KOPT-K1 (cell line): ENCODE results near the gene STUB1.
A peak's percentile ranks its signal among the peaks of the same experiment; 100 is the strongest.

Source experiments
- H3K27ac ChIP-seq: fragments of 200-600 bp; sonication (generic); 2 replicates; pipeline ENCODE4 v1.5.1; 2016; ENCODE audit warnings: antibody characterized with exemption, mild to moderate bottlenecking, low read depth, low read length; ENCODE audit not compliant: poor library complexity, severe bottlenecking
- H3K36me3 ChIP-seq: fragments of 200-600 bp; sonication (generic); 2 replicates; pipeline ENCODE4 v1.5.1; 2017; ENCODE audit warnings: antibody characterized with exemption, mild to moderate bottlenecking, low read length, moderate library complexity; ENCODE audit not compliant: insufficient read depth
- H3K9me3 ChIP-seq: fragments of 200-600 bp; sonication (generic); 2 replicates; pipeline ENCODE4 v1.5.1; 2017; ENCODE audit warnings: antibody characterized with exemption, low read length, mild to moderate bottlenecking; ENCODE audit not compliant: insufficient read depth, poor library complexity, severe bottlenecking

Gene STUB1

DNA sequence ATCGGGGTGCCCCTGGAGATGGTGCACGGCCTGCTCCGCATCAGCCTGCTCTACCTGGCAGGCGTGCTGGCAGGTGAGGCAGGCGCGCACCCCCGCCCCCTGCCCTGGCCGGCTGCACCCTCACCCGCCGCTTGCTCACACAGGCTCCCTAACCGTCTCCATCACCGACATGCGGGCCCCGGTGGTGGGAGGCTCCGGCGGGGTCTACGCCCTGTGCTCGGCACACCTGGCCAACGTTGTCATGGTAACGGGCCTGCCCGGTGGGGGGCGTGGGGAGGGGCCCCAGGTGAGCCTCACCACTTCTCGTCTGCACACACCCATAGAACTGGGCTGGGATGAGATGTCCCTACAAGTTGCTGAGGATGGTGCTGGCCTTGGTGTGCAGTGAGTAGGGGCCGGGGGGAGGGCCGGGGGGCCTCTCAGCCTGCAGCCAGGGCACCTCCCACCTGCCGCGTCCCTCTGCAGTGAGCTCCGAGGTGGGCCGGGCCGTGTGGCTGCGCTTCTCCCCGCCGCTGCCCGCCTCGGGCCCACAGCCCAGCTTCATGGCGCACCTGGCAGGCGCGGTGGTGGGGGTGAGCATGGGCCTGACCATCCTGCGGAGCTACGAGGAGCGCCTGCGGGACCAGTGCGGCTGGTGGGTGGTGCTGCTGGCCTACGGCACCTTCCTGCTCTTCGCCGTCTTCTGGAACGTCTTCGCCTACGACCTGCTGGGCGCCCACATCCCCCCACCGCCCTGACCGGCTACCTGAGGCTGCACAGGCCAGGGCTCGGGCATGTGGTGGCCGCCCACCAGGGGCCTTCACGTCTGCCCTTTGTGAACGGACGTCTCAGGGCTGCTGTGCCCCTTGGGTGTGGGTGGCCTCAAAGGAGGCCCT is 2.7 kb upstream of the STUB1 start:
- peaks cover 46% of the 10 kb centered on the region for H3K36me3 ChIP-seq
- H3K27ac ChIP-seq: no peak overlapping the region
- no peaks in the 10 kb centered on the region for H3K9me3 ChIP-seq

DNA sequence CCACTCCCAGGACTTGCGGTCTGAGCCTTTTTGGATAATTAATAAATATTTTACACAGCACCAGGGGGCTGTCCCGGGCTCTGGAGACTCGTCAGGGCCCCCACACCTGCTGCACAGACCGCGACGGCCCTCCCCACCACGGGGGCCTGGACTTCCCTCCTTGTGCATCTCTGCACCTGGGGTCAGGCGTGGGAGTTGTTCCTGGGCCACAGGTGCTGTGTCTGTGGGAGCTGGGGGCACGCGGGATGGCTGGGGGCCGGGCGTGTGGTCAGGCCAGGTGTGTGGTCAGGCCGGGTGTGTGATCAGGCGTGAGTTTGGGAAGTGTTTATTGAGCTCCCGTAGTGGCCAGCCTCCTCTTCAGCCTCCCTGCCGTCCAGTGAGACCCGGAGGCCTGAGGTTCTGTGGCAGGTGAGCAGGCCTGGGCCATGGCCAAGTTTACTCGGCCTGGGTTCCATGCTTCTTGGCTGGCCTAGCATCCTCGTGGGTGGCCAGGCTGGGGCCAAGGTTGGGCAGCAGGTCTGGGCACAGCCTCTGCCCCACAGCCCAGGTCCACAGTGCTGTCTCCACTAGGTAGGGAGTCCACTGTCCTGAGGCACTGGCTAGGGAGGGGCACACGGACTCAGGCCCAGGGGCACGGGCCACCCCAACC is 1.9 kb upstream of the STUB1 start:
- peaks cover 46% of the 10 kb centered on the region for H3K36me3 ChIP-seq
- no peak overlapping the region for H3K27ac ChIP-seq
- H3K9me3 ChIP-seq: no peaks in the 10 kb centered on the region

DNA sequence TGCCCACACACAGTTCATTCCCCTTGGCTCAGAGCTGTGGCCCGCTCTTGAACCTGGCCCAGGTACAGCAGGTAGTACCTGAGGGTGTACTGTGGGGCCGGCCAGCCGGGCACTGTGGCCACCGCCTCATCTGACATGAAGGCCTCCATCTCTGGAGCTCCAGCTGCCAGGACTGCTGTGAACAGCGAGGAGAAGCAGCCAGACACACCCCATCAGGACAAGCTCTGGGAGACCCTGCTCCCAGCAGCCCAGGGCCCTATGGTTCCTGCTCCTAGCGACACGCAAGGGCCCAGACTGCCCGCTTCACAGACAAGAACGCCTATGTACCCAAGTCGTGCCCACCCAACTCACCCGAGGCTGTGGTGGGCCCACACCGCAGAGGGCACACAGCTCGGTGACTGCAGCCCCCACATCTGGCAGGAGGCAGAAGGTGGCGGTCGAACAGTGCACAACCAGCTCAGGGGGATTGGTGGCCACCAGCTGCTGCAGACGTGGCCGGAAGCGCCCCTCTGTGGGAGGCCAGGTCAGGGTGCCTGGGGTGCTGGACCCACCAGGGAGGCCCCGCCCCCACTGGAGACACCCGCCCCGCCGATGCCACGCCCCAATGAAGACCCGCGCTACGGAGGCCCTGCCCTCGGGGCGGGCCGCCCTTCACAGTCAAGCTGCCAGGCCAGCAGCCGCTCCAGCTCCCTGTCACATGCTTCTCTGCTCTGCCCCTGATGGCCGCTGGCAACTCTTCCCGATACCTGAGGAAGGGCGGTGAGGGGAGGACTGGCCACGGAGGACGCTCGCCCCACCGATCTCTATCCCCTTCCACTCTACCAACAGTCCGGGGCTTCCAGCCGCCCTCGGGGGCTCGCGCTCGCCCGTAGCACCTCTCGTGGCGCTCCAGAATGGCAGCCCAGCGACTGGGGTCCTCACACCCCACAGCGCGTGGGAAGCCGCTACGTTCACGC is 1.1 kb upstream of the STUB1 start:
- Histone ChIP-seq H3K9me3 (no peaks in the 10 kb centered on the region), H3K36me3 (peaks cover 39% of the 10 kb centered on the region), H3K27ac (no peak overlapping the region)

DNA sequence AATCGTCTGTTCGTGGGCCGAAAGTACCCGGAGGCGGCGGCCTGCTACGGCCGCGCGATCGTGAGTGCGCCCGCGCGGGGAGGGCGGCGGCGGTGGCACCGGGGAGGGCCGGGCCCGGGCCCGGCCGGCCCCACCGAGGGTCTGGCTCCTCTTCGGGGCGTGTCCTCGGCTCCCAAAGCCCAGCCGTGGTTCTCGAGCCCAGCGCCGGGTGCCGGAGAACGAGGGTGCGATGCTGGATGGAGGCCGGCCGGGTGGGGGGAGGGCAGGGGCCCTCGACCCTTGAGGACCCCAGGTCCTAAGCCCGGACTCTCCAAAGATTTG is 375 bp downstream of the STUB1 start:
- Histone ChIP-seq H3K27ac (peak overlapping the region; percentile 72), H3K36me3 (peaks cover 35% of the 10 kb centered on the region), H3K9me3 (no peaks in the 10 kb centered on the region)

DNA sequence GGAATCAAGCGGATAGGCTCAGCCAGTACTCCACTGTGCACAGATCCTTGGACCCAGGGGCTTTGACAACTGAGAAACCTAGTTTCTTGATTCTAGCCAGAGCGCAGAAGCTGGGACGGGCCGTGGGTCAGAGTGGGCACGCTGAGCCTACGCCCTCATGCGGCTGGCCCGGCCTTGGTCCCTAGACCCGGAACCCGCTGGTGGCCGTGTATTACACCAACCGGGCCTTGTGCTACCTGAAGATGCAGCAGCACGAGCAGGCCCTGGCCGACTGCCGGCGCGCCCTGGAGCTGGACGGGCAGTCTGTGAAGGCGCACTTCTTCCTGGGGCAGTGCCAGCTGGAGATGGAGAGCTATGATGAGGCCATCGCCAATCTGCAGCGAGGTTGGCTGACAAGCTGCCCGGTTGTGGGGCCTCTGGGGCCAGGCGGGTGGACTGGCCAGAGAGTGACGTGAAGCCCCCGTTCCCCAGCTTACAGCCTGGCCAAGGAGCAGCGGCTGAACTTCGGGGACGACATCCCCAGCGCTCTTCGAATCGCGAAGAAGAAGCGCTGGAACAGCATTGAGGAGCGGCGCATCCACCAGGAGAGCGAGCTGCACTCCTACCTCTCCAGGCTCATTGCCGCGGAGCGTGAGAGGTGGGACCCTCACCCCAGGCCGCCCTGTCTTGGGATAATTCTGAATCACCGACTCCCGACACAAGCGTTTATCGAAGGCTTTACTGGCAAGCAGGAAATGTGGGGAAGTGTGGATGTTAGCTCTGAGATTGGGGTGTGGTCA is 946 bp downstream of the STUB1 start:
- H3K9me3 ChIP-seq: no peaks in the 10 kb centered on the region
- peak overlapping the region; percentile 72 for H3K27ac ChIP-seq
- H3K36me3 ChIP-seq: peaks cover 41% of the 10 kb centered on the region

DNA sequence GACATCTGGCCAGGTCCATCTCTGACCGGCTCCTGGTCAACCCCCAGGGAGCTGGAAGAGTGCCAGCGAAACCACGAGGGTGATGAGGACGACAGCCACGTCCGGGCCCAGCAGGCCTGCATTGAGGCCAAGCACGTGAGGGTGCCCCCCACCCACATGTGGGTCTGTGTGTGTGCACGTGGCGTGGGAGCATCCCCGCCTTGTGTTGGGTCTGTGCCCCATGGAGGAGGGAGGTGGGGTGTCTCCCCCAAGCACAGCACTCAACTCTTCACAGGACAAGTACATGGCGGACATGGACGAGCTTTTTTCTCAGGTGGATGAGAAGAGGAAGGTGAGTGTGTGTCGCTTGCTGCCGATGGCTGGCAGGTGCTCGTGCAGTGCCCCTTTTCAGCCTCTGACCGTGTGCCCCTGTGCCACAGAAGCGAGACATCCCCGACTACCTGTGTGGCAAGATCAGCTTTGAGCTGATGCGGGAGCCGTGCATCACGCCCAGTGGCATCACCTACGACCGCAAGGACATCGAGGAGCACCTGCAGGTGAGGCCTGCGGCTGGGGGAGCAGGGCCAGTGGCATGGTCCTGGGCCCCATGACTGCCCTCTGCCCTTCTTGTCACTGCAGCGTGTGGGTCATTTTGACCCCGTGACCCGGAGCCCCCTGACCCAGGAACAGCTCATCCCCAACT is 1.7 kb downstream of the STUB1 start:
- Histone ChIP-seq H3K36me3 (peaks cover 45% of the 10 kb centered on the region), H3K9me3 (no peaks in the 10 kb centered on the region), H3K27ac (no peak overlapping the region)

DNA sequence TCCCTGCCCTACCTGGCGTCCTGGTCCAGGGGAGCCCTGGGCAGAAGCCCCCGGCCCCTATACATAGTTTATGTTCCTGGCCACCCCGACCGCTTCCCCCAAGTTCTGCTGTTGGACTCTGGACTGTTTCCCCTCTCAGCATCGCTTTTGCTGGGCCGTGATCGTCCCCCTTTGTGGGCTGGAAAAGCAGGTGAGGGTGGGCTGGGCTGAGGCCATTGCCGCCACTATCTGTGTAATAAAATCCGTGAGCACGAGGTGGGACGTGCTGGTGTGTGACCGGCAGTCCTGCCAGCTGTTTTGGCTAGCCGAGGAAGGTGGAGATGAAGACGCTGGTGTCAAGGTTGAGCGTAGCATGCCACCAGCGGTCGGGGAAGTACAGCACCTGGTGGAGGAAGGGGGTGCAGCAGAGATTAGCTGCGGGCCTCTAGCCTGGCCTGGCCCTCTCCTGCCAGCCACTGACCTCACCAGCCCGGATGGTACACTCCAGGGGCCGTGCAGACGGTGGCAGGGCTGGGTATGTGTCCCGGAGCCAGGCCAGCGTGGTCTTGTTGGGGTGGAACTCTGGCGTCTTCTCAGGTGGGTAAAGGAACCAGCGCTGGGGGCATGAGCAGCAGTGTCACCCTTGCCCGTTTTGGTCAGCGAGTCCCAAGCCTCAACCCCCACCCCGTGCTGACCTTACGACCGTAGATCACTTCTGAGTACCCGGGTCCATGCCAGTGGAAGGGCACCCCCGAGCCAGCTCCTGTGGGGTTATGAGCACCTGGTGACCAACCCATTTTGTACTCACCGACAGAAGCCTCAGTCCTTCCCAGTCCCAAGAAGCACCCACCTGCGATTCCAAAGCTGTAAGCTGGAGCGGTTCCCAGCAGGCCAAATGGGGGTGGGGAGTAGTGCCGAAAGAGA is 2.5 kb downstream of the STUB1 start:
- Histone ChIP-seq H3K9me3 (no peaks in the 10 kb centered on the region), H3K36me3 (peaks cover 48% of the 10 kb centered on the region), H3K27ac (no peak overlapping the region)

DNA sequence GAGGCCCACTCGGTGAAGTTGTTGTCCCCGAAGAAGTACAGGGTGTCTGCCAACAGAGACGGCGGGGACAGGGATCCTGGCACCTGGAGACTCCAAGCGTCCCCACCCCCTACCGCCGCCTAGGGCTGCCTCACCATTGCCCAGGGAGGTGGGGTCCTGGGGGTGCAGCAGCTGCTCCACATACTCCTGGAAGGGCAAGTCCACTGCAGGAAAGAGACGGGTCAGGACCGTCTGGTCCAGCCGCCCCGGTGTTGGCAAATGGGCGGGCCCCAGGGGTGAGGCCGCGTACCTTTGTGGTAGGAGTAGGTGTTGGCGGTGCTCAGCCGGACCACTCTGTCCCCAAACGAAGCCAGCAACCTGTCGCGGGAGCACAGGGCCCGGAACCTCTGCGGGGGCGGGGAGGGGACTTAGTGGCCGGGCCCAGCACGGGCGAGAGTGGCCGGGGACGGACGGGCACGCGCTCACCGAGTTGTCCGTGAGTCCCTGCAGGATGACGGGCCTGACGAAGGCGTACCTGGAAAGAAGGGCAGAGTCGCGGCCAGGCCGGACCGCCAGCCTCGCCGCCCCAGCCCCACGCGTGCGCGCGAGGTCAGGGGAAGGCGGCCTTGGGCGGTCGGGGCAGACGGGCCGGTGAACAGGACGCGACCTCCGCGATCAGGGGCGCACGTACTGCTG is 3.3 kb downstream of the STUB1 start:
- peak overlapping the region; percentile 71 for H3K27ac ChIP-seq
- H3K9me3 ChIP-seq: no peaks in the 10 kb centered on the region
- H3K36me3 ChIP-seq: peaks cover 48% of the 10 kb centered on the region

DNA sequence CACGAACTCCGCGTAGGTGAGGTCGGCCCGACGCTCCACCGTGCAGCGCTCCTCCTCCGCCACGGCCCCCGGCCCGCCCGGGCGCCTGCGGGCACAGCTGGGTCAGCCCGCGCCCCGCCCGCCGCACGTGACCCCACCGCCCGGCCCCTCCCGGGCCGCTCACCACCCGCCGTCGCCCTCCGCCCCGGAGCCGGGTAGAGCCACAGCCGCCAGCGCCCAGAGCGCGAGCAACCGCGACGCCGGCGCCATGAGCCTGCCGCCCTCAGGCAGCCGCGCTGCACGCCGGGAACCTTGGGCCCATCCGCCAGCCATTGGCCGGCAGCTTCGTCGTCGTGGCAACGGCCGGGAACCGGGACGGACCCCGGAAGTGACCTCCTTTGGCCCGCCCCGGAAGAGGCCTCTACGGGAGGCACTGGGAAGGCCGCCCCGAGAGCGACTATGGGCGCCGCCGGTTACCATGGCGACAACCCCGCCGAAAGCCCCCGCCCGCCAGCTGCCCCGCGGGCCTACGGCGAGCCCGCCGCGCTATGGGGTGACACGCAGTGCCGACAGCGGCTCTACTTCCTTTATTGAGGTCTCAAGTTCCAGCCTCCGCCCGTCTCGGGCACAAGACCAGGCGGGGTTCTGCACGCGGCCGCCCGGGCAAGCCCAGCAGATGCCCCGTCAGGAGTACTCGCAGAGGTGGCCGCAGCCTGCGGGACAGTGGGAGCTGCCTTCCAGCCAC is 4.0 kb downstream of the STUB1 start, which contains the start of gene JMJD8:
Gene JMJD8, minus strand, starts transcription at position 264 of the 724 bp plus-strand sequence. Its CDS starts 15 bp downstream, at position 249.
- Histone ChIP-seq H3K36me3 (peaks cover 48% of the 10 kb centered on the region), H3K27ac (peak within 1 kb of the TSS; percentile 71)

DNA sequence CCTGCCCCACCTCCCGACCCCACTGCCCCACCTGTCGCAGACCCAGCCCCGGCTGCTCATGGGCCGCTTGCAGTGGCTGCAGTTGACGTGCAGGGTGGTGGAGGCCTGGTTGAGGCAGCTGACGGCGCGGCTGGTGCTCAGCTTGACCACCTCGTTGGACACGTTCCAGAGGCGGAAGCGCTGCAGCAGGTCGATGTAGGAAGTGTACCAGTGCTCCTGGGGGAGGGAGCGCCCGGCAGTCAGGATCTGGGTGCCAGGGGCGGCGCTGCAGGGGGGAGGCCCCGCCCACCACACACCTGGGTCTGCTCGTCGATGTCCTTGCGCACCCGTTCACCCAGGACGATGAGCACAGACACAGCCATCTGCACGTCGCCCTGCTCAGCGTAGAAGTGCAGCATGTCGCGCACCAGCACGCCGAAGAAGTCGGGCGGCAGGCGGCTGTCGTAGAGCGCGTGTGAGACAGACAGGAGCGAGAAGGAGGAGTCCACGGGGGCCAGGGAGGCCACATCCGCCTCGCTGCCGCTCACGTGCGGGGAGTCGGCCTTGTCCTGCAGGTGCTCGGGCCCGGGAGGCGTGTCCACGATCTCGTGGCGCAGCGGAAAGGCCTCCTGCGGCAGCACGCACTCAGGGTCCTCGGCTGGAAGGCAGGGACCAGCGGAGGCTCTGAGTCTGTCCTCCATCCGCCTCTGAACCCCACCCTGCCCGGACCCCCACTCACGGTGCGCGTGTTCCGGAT is 4.9 kb downstream of the STUB1 start:
- peaks cover 48% of the 10 kb centered on the region for H3K36me3 ChIP-seq
- H3K9me3 ChIP-seq: no peaks in the 10 kb centered on the region
- H3K27ac ChIP-seq: no peak overlapping the region

More for the DNA sequence above, 4.0 kb downstream of the STUB1 start, which contains the start of gene JMJD8:
- H3K9me3 ChIP-seq: no peaks in the 10 kb centered on the region

DNA sequence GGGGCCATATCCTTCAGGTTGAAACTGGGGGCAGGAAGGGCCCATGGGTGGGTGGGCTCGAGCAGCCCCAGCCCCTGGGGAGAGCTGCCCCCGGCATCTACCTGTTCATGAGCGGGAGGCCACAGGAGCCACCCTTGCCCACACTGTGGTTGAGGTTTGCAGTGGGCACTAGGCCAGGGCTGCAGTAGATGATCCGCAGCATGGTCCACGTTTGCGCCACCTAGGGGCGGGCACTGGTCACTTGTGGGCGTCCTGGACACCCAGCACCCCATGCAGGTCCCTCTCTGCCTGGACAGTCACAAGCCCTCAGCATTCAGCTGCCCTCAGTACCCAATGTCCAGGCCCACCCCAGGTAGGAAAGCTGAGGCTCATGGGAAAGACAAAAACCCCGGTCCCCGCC is 5.8 kb downstream of the STUB1 start:
- Histone ChIP-seq H3K27ac (no peak overlapping the region), H3K9me3 (no peaks in the 10 kb centered on the region), H3K36me3 (peaks cover 48% of the 10 kb centered on the region)
